Calu3 (cell line): ENCODE data around the gene PXK. TPM values are rescaled to one million over a fixed set of nuclear protein-coding genes. Genes with fewer than 3 reads are reported as not detected.

Experiments
- BruUV-seq: library from RNA; stranded (reverse); fragments of 400-500 nt; replicated peaks from 2 replicates; lab custom pipeline; 2021; lab: Mats Ljungman, UMichigan
- CTCF ChIA-PET: fragments of 300-600 bp; sonication (Branson Sonifier 250); formaldehyde crosslinking; loops from one replicate; lab custom pipeline; 2022; ENCODE audit warnings: antibody characterized with exemption; lab: Charles Lee
- DNase-seq: peaks from one replicate; pipeline ENCODE4 v3.0.0; 2022
- H3K27ac Mint-ChIP-seq: one replicate; pipeline ENCODE4 v1.8.0; 2022; ENCODE audit warnings: mixed read lengths; ENCODE audit not compliant: unreplicated experiment
- H3K27me3 Mint-ChIP-seq: one replicate; pipeline ENCODE4 v1.8.0; 2022; ENCODE audit warnings: mixed read lengths; ENCODE audit not compliant: unreplicated experiment
- H3K36me3 Mint-ChIP-seq: one replicate; pipeline ENCODE4 v1.8.0; 2022; ENCODE audit warnings: mild to moderate bottlenecking, moderate library complexity, mixed read lengths; ENCODE audit not compliant: insufficient read depth, unreplicated experiment
- H3K4me1 Mint-ChIP-seq: one replicate; pipeline ENCODE4 v1.8.0; 2022; ENCODE audit warnings: mild to moderate bottlenecking, low read depth, mixed read lengths; ENCODE audit not compliant: unreplicated experiment
- H3K4me3 Mint-ChIP-seq: one replicate; pipeline ENCODE4 v1.8.0; 2022; ENCODE audit warnings: mild to moderate bottlenecking, low read depth, moderate library complexity, mixed read lengths; ENCODE audit not compliant: unreplicated experiment
- H3K9me3 Mint-ChIP-seq: one replicate; pipeline ENCODE4 v1.8.0; 2022; ENCODE audit warnings: low read depth, mixed read lengths; ENCODE audit not compliant: unreplicated experiment
- intact Hi-C: fragments of 100-400 bp; cut with micrococcal nuclease; formaldehyde crosslinking; loops from one replicate; pipeline ENCODE4 v1.10.0; 2022; ENCODE audit not compliant: unreplicated experiment
- total RNA-seq: library from RNA; stranded (reverse); gene quantifications from 2 replicates; pipeline ENCODE4 v1.2.3, GENCODE V29; 2022
- TF ChIP-seq, protein P1 (sequence below): fragments of 200-600 bp; IDR thresholded peaks from one replicate; pipeline ENCODE4 v1.8.0; 2022; ENCODE audit warnings: antibody characterized with exemption; ENCODE audit not compliant: unreplicated experiment

Gene PXK
- total RNA-seq, 1 experiment from 2014 or later = 8.6 TPM

DNA sequence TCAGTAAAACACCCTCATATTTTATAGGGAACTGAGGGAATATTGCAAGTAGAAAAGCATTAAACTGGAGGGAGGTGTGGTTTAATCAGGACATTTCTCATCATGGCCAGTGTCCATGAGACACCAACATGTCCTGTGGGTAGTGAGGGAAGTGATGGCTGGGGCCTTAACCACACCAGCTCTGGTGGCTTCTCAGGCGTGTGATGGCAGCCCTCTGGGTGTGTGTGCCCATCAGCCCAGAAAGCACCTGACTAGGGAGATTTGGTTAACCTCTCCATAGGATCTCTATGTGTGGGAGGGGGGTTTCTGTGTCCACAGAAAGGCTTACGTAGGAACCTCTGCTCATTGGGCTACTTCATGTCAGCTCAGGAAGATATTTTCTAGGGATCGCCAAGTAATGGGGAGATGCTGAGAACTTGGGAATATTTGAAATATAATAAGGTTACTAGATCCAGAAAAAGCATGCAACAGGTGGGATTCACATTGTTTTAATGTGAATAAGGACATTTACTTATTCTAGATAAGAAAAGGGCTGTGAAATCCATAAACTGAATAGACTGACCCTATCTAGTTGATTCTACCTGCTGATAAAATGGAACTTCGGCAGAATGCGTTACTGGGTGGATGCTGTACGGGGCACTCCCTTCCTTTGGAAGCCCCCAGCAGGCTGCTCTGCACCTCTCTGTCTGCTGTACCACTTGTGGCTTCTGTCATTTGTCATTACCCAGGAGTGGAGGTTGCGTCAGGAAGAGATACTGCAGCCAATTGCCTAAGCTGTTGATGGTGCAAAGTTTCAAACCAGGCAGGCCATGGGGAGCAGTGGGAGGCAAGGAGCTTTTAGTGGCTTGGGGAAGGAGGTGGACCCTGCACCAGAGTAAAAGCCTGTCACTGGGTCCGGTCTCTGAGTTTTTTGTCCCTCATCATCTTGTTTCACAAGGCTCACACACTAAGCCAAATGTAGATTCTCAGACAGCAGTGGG lies 79.4 kb downstream of the PXK start:
- Mint-ChIP-seq H3K27ac (no peak overlapping the region), H3K4me1 (no peaks in the 10 kb centered on the region), H3K27me3 (no peaks in the 10 kb centered on the region), H3K4me3 (no peak overlapping the region), H3K9me3 (no peaks in the 10 kb centered on the region), H3K36me3 (no peaks in the 10 kb centered on the region)
- TF ChIP-seq, protein P1, sequence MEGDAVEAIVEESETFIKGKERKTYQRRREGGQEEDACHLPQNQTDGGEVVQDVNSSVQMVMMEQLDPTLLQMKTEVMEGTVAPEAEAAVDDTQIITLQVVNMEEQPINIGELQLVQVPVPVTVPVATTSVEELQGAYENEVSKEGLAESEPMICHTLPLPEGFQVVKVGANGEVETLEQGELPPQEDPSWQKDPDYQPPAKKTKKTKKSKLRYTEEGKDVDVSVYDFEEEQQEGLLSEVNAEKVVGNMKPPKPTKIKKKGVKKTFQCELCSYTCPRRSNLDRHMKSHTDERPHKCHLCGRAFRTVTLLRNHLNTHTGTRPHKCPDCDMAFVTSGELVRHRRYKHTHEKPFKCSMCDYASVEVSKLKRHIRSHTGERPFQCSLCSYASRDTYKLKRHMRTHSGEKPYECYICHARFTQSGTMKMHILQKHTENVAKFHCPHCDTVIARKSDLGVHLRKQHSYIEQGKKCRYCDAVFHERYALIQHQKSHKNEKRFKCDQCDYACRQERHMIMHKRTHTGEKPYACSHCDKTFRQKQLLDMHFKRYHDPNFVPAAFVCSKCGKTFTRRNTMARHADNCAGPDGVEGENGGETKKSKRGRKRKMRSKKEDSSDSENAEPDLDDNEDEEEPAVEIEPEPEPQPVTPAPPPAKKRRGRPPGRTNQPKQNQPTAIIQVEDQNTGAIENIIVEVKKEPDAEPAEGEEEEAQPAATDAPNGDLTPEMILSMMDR = no peak
- DNase-seq = no peak
- intact Hi-C loops = no loop called here
- CTCF ChIA-PET = interaction anchor here (0.8 kb wide), 1 partner anchor 224 kb away, joined by 3 read pairs; no protein-coding TSS in a partner anchor
- BruUV-seq = no TSS peak

DNA sequence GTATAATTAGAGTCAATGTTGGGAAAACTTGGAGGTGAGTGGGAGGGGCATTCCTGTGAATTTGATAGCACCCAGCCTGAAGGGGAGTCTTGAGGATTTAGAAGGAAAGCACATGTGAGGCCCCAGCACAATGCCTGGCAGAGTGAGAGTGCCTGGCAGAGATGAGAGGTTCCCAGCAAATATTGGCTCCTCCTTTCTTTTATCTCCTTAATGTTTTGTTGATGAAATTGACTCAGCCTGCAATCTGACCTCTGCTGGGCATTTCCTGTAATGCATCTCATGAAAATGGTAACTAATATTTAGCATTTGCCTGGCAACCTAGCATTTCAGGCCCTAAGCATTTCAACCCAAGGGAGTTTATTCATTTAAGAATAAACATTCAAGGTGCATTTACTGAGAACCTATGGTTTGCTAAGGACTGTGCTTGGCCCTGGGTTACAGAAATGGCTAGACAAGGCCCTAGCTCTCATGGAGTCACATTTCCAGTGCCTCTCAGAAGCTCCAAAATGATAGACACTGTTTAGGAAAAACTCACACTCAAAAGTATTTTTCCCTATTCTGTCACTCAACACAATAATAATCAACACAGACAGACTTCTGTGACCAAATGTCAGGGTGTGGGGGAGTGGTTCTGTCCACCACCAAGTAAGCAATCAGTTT lies 82.0 kb downstream of the PXK start:
- no peak overlapping the region for H3K4me3 Mint-ChIP-seq
- H3K4me1 Mint-ChIP-seq = no peaks in the 10 kb centered on the region
- H3K9me3 Mint-ChIP-seq = no peaks in the 10 kb centered on the region
- H3K27me3 Mint-ChIP-seq = no peaks in the 10 kb centered on the region
- no peaks in the 10 kb centered on the region for H3K36me3 Mint-ChIP-seq
- TF ChIP-seq, protein P1 = peak; percentile 37
- intact Hi-C loops = loop anchor here (1.0 to 2.0 kb wide), 2 partner anchors 81 to 228 kb away; no protein-coding TSS in a partner anchor
- no peak overlapping the region for H3K27ac Mint-ChIP-seq
- no TSS peak for BruUV-seq
- CTCF ChIA-PET = interaction anchor here (0.9 kb wide), 1 partner anchor 227 kb away, joined by 3 read pairs; no protein-coding TSS in a partner anchor
- DNase-seq = peak; percentile 49

DNA sequence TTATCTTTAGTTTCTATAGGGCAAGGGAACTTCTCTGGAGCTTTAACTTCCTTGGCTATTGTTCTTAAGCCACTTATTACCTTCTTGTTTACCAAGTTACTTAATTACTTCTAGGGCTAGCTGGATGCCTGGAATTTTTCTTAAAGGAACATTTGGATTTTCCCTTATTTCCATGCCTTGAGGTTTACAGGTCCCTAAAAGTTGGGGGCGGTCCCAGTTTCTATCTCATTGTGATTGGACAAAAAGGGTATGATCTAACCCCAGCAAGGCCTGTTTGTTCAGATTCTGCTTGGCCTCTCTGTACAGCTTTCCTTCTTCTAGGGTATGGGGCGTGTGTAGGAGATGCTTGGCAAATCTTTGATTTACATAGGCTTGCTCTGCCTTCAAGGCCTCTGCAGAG lies 83.5 kb downstream of the PXK start:
- intact Hi-C loops = no loop called here
- TF ChIP-seq, protein P1 = no peak
- CTCF ChIA-PET = no interaction called here
- Mint-ChIP-seq H3K27me3 (no peaks in the 10 kb centered on the region), H3K4me1 (no peaks in the 10 kb centered on the region), H3K9me3 (no peaks in the 10 kb centered on the region), H3K27ac (no peak overlapping the region), H3K4me3 (no peak overlapping the region), H3K36me3 (no peaks in the 10 kb centered on the region)
- no peak for DNase-seq
- no TSS peak for BruUV-seq

DNA sequence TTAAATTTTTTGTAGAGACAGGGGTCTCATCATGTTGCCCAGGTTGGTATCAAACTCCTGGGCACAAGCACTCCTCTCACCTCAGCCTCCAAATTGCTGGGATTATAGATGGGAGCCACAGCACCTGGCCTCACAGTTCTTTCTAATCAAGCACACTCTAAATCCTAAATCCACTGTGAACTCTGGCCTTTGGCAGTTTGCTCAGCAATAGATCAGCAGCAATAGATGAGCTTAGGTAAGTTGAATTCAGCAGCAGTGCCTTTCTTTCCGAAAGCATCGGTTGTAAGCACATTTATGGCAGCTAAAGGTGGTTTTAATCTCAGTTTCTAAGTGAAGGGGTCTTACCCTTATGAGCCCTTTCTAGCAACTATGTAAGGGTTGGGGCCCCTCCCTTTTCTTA lies 84.4 kb downstream of the PXK start:
- H3K36me3 Mint-ChIP-seq = no peaks in the 10 kb centered on the region
- TF ChIP-seq, protein P1 = no peak
- H3K4me3 Mint-ChIP-seq = no peak overlapping the region
- H3K27ac Mint-ChIP-seq = no peak overlapping the region
- no peaks in the 10 kb centered on the region for H3K27me3 Mint-ChIP-seq
- H3K4me1 Mint-ChIP-seq = no peaks in the 10 kb centered on the region
- CTCF ChIA-PET = no interaction called here
- intact Hi-C loops = no loop called here
- BruUV-seq = no TSS peak
- no peaks in the 10 kb centered on the region for H3K9me3 Mint-ChIP-seq
- DNase-seq = no peak
